GM19035 (cell line): ENCODE results near the gene ERCC6L2.

Experiments used
- ATAC-seq: cut with Tn5 transposase; IDR thresholded peaks from one replicate; pipeline ENCODE4 v1.9.1; 2021; ENCODE audit not compliant: unreplicated experiment

ERCC6L2 gene

GRCh38 chr9:95857896-95858295 lies 17.6 kb upstream of the ERCC6L2 start:
- no peak for ATAC-seq

- ATAC-seq = no peak
Measured at GRCh38 chr9:95862343-95862742, 13.1 kb upstream of the ERCC6L2 start.

DNA sequence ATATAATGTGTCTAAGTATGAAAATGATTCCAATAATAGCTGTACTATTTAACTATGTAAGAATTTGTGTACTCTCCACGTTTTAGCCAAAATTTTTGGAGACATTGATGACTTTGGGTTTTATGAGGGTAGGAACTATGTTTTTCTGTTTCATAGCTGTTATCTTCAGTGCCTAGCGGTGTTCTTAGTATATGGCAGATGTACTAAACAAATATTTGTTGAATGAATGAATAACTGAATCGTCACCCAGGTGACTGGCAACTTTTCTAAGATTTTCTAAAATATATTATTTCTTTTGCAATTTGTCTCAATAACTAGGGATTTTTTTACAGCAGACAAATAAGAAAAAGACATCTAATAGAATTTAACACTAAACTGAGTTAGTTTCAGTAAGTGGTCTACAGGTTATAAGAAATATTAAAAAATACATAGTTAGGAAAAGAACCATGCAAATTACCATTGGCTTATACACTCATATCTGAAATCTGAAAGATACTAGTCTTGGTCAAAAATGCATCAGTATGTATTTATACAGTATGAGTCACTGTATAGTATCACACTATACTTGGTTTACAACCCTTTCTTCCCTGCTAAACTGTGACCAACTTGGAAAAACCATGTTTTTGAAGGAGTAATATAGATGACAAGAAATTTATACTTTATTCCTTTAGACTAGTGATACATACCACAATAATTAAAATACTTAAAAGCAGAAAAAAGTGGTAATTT lies 10.5 kb upstream of the ERCC6L2 start:
- ATAC-seq = no peak

DNA sequence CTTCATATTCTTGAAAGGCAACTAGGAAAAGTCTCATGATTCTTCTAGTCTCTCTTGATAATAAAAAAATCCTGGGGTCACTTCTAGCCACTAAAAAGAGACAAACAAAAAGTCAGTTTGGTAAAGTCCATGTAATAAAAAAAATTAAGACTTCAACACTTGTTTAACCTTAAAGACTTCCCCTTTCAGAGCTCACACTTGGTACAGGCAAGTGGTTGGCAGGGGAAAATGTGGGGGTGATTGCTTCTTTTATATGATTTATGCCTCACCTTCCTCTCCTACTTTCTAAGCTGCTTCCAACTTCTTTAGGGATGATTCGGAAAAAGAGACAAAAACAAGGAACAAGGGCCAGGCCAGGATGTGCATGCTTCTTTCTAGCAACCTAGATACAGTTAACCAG lies 5.1 kb upstream of the ERCC6L2 start:
- ATAC-seq = no peak

GRCh38 chr9:95870906-95871305 lies 4.6 kb upstream of the ERCC6L2 start:
- ATAC-seq = no peak

DNA sequence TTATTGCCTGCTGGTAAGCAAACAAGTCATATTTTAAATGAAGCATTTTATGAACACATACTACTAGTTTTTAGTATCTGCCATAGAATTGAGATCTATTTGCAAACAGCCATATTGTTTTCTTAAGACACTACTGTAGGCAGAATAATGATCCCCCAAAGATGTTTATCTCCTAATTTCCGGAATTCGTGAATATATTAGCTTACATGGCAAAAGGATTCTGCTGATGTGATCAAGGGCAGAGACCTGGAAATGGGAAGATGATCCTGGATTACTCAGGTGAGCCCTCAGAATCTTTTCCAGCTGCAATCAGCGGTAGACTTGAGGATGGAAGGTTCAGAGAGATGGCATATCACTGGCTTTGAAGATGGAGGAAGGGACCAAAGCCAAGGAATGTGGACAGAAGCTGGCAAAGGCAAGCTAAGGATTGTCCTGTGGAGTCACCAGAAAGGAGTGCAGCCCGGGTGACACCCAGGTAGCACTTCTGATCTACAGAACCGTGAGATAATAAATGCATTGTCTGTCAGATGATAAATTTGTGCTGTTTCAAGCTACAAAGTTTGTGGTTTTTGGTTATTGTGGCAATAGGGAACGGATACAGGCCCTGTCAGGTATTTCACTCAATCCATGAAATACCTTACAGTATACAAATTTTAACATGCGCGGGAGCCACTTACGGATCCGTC lies 1.0 kb upstream of the ERCC6L2 start:
- ATAC-seq = no peak

- peak; percentile 32 for ATAC-seq
Measured at GRCh38 chr9:95874989-95875304, 544 bp upstream of the ERCC6L2 start.

DNA sequence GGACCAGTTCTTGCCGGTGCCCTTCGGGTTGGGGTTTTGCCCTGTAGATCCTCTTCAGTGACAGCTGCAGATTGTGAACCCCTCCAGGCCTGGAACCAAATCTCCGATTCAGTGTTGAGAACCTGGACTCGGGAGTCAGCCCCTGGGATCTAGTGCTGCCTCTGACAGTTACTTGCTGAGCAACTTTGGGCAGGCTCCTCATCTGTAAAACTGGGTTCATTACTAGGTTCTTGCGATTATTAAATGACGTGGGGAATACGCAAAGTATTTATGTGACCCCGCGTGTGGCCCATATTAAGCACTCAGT lies 600 bp downstream of the ERCC6L2 start:
- ATAC-seq = peak; percentile 30

- ATAC-seq = no peak
Measured at GRCh38 chr9:95876595-95876994, 1.1 kb downstream of the ERCC6L2 start.

- no peak for ATAC-seq
Measured at GRCh38 chr9:95877984-95878383, 2.5 kb downstream of the ERCC6L2 start.

DNA sequence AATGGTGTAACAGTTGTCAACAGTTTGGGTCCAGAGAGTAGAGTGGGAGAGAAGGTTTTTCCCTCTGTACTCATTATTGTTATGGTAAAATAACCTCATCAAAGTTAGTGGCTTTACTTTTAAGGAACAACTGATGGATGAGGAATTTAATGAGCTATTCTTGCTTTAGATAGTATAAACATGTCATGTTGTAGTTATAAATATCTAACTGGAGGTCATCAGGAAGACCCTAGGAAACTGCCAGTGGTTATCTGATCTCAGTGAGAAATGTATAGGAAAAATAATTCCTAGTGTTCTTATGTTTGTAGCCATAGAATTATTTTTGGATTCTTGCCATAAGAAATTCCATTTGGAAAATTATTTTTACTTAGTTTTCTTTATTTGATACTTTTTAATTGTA lies 4.1 kb downstream of the ERCC6L2 start:
- ATAC-seq = no peak

GRCh38 chr9:95880021-95880690 lies 4.7 kb downstream of the ERCC6L2 start:
- ATAC-seq = no peak

- ATAC-seq = no peak
Measured at GRCh38 chr9:95887926-95888497, 12.5 kb downstream of the ERCC6L2 start.

DNA sequence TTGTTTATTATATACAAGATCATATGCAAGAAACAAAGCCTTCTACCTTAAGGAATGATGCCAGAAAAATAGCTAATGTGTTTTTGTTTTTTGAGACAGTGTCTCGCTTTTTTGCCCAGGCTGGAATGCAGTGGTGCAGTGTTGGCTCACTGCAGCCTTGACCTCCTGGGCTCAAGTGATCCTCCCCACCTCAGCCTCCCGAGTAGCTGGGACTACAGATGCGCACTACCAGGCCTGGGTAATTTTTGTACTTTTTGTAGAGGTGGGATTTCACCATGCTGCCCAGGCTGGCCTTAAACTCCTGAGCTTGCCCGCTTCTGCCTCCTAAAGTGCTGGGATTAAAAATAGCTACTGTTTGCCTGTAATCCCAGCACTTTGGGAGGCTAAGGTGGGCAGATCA lies 15.1 kb downstream of the ERCC6L2 start:
- ATAC-seq = no peak

DNA sequence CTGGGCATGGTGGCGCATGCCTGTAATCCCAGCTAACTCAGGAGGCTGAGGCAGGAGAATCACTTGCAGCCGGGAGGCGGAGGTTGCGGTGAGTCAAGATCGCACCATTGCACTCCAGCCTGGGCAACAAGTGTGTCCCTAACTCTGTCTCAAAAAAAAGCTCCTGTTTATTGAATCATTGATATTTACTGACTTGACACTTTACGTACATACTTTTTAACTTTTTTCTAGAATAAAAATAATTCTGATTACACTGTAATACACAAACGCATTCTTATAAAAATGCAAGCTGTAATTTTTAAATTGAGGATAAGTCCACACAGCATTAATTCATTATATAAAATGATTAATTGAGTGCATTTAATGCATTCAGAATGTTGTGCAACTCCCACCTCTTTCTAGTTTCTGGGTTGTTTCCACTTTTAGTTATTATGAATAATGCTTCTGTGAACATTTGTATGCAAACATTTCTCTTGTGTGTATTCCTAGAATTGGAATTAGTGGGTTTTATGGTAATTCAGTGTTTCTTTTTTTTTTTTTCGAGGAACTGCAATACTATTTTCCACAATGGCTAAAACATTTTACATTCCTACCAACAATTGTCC lies 15.7 kb downstream of the ERCC6L2 start:
- no peak for ATAC-seq

- no peak for ATAC-seq
Measured at GRCh38 chr9:95892690-95893089, 17.2 kb downstream of the ERCC6L2 start.

DNA sequence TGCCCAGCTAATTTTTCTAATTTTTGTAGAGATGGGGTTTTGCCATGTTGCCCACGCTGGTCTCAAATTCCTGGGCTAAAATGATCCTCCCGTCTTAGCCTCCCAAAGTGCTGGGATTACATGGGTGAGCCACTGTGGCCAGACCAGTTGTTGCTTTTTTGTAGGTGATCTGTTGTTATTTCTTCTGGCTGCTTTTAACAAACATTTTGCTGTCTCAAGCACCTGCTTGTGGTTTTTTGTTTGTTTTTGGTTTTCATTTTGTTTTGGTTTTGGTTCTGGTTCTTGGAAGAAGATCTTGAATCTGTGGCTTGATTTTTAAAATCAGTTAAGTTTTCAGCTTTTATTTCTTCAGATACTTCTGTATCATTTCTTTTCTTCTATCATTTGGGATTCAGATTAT lies 21.1 kb downstream of the ERCC6L2 start:
- ATAC-seq = no peak

- ATAC-seq = no peak
Measured at GRCh38 chr9:95901506-95901905, 26.0 kb downstream of the ERCC6L2 start.

DNA sequence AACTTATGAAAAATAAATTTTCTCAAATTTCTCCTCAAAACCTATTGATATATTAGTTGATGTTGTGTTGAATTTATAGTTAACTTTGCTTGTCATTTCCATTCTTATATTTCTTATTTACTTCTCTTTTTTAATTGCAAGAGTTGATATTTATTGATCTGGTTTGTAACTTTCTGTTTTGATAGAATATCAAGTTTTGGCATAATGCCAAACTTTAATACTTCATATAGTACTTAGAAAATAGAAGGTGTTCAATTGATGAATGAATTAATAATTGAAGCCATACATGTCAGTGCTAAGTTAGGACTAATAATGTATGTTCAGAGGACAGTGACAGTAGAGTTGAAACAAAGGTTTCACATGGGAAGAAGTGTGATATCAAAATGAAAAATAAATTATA lies 27.9 kb downstream of the ERCC6L2 start:
- no peak for ATAC-seq

DNA sequence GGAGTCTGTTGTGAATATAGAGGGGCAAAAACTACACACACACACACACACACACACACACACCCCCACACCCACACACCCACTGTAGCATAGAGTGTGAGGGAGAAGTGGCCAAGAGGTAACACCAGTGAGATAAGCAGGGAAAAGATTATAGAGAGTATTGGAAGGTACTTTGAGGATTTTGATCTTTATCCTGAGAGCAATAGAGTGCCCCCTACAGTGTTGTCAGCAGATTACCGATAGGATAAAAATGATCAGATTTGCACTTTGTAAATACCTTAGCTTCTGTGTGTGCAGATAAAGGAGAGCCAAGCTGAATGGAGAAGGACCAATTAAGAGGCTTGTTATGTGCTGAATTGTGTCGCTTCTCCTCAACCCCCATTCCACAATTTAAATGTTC lies 32.3 kb downstream of the ERCC6L2 start:
- no peak for ATAC-seq

DNA sequence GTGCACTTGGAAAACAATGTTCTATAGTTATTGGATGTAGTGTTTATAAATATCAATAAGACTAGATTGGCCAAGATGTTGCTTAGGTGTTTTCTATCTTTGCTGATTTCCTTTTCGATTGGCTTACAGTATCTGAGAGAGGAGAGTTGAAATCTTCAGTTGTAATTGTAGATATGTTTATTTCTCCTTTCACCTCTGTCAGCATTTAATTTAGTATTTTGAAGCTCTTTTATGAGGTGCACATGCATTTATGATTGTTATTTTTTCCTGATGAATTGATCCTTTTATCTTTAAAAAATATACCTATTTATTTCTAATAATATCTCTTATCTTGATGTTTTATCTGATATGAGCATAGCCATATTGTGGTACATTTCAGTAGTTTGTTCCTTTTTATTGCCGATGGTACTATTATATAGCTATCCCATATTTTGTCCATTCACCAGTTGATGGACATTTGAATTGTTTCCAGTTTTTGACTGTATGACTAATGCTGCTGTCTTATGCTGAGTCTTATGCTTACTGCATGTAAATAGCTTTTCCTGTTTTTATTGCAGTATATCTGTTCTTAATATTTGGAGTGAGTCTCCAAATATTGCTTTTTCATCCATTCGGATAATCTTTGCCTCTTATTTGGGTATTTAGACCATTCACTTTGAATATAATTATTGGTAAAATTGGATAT lies 34.7 kb downstream of the ERCC6L2 start:
- no peak for ATAC-seq
